ENCODE results near the gene MAGED1.

Gene MAGED1

GRCh38 chrX:51922561-51922960, 29.1 kb downstream of the MAGED1 start:
- no peak for FAIRE-seq
- no peak for DNase-seq (ENCODE audit: insufficient read length, low spot score)
- TF ChIP-seq CTCF (IDR thresholded peaks at IDR 0.05; ENCODE audit: insufficient read depth, missing control alignments): no peak

GRCh38 chrX:51931566-51932150, 38.2 kb downstream of the MAGED1 start:
- no peak for FAIRE-seq
- no peak for DNase-seq (ENCODE audit: insufficient read length, low spot score)
- TF ChIP-seq CTCF (IDR thresholded peaks at IDR 0.05; ENCODE audit: insufficient read depth, missing control alignments): no peak

Measured in D721Med (cell line).